VCaP (cell line): ENCODE data around the gene PARPBP.
"Not testable (repeated sequence)": the region's sequence is repeated elsewhere in the genome, so short reads cannot be mapped to it uniquely, and the experiment has no call there.

ENCODE experiments used
- H3K27ac ChIP-seq: fragments of 450-650 bp; 2 replicates; pipeline ENCODE4 v1.5.1; 2017
- TF ChIP-seq, protein P1 (sequence below): fragments of 450-650 bp; conservative IDR thresholded peaks from 2 replicates; pipeline ENCODE4 v1.5.1; 2017; ENCODE audit warnings: mild to moderate bottlenecking, moderate library complexity

Gene PARPBP, protein sequence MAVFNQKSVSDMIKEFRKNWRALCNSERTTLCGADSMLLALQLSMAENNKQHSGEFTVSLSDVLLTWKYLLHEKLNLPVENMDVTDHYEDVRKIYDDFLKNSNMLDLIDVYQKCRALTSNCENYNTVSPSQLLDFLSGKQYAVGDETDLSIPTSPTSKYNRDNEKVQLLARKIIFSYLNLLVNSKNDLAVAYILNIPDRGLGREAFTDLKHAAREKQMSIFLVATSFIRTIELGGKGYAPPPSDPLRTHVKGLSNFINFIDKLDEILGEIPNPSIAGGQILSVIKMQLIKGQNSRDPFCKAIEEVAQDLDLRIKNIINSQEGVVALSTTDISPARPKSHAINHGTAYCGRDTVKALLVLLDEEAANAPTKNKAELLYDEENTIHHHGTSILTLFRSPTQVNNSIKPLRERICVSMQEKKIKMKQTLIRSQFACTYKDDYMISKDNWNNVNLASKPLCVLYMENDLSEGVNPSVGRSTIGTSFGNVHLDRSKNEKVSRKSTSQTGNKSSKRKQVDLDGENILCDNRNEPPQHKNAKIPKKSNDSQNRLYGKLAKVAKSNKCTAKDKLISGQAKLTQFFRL

DNA sequence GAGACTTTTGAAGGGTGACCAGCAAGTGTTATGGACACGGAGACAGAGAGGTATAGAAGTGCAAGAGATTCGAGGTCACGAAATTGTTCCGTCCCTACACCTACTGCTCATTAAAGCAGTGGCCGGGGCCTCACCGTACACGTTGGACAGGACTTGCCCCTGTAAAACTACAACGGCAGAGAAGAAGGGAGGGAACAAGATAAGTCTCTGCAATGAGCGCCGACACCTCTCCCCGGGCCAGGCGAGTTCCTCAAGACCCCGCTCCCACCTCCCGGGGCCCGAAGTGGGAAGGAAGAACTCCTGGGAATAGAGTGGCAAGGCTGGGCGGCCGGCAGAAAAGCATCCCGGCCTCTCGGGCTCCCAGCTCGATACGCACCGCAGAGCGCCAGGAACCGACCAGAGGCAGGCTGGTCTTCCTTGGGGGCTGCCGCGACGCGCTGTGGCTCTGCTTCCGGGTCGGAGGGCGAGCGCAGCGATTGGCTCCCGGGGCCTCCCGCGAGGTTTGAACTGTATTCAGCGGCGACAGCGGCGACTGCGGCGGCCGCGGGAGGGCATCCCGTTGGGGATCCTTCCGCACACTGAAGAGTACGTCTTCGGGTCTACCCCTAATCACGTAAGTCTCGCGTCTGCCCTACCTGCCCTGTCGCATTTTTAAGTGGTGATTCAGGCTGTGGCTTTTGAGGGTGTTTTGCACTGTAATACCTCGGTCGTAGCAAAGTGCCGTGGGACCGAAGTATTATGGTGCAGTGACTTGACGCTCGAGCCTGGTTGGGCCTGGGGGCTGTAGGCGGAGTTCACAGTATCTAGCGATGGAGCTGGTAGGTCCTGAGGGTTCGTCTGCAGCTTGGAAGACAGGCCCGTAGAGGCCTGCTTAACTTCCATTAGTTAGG, at the start of gene PARPBP, which contains the start of gene NUP37:
TSS of gene PARPBP (plus strand) at position 510 of the 890 bp plus-strand sequence. CDS start 3,706 bp downstream, outside the sequence.
TSS of gene NUP37 (minus strand) at position 441 of the 890 bp plus-strand sequence. CDS start 1,596 bp downstream, outside the sequence.
- peak within 1 kb of the TSS; percentile 88 for H3K27ac ChIP-seq
- TF ChIP-seq, protein P1, sequence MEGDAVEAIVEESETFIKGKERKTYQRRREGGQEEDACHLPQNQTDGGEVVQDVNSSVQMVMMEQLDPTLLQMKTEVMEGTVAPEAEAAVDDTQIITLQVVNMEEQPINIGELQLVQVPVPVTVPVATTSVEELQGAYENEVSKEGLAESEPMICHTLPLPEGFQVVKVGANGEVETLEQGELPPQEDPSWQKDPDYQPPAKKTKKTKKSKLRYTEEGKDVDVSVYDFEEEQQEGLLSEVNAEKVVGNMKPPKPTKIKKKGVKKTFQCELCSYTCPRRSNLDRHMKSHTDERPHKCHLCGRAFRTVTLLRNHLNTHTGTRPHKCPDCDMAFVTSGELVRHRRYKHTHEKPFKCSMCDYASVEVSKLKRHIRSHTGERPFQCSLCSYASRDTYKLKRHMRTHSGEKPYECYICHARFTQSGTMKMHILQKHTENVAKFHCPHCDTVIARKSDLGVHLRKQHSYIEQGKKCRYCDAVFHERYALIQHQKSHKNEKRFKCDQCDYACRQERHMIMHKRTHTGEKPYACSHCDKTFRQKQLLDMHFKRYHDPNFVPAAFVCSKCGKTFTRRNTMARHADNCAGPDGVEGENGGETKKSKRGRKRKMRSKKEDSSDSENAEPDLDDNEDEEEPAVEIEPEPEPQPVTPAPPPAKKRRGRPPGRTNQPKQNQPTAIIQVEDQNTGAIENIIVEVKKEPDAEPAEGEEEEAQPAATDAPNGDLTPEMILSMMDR: peak; percentile 10; the same call in 1 of the 2 replicates

DNA sequence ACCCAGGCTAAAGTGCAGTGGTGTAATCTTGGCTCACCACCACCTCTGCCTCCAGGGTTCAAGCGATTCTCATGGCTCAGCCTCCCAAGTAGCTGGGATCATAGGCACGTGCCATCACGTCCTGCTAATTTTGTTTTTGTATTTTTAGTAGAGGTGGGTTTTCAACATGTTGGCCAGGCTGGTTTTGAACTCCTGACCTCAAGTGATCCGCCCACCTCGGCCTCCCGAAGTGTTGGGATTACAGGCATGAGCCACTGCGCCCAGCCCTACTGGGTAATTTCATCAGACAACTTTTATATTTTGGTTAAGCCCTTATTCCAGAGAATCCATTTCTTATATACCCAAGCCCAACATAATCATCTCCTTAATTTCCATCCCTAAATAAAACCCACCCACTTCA, 47.9 kb upstream of the PARPBP start:
- not testable (repeated sequence) for H3K27ac ChIP-seq

DNA sequence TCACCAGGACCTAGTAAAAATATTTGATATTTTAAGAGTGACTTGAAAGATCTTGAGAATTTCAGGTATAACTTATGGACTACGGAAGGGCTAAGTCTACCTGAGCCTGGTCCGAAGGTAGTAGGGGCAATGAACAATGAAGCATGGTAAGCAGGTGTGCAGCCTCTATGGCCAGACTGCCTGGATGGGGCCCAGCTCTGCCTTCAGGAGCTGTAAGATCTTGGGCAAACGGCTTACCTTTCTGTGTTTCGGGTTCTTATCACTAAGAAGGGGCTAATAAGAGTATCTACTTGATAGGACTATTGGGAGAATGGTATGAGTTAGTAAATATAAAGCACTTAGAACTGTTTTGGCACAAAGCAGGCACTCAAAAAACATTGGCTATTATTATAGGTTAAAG, 39.1 kb upstream of the PARPBP start:
- H3K27ac ChIP-seq: no peak overlapping the region
- TF ChIP-seq, protein P1: no peak

DNA sequence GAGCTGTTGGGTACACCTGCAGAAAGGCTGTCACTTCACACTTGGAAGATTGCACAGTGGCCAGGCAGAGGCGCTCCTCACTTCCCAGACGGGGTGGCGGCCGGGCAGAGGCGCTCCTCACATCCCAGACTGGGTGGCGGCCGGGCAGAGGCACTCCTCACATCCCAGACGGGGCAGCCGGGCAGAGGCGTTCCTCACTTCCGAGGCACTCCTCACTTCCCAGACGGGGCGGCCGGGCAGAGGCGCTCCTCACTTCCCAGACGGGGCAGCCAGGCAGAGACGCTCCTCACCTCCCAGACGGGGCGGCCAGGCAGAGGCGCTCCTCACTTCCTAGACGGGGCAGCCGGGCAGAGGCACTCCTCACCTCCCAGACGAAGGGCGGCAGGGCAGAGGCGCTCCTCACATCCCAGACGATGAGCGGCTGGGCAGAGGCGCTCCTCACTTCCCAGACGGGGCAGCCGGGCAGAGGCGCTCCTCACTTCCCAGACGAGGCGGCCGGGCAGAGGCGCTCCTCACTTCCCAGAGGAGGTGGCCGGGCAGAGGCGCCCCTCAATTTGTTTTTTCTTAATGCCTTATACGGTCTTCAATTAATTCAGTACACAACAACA, 30.7 kb upstream of the PARPBP start:
- H3K27ac ChIP-seq: not testable (repeated sequence)

DNA sequence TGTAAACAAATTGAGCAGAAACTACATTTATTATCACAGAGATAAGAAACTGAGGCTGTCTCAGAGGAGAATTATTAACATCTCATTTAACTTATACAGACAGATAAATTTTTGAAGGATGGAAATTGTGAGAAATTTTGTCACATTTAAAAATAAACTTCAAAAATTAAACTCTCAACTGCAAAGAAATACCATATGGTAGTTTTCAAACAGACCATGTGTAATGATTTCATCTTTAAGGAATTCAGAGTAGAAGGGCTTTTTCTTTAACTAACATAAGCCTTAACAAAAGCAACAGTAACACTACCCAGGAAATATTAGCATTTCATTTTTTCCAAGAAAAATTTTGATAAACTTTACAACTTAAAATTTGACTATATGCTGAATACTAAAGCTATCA, 26.7 kb upstream of the PARPBP start:
- TF ChIP-seq, protein P1: no peak
- no peak overlapping the region for H3K27ac ChIP-seq

DNA sequence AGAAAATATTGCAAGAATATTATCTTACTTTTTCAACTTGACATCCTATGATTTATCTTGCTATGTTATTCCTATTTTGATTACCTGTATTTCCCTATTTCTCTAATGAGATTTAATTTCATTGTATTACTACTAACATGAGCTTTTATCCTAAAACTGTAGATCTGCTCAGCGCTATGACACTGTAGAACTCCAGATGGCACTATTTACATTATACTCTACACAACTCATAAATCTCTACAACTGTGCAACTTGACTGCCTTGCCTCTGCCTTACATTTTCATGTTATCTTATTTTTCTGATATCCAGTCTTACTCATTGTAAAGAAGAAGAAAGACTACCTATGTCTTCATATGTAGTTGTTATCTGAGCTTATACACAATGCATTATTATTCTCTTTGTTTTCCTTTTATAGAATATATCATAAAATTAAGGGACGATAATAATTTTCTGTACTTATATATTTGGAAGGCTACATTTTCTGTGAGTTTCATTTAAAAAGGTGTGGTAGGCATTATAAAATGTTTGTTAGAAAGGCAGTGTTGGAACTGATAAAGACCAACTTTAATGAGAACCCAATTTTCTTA, 24.2 kb upstream of the PARPBP start:
- TF ChIP-seq, protein P1: peak; percentile 83
- H3K27ac ChIP-seq: no peak overlapping the region

DNA sequence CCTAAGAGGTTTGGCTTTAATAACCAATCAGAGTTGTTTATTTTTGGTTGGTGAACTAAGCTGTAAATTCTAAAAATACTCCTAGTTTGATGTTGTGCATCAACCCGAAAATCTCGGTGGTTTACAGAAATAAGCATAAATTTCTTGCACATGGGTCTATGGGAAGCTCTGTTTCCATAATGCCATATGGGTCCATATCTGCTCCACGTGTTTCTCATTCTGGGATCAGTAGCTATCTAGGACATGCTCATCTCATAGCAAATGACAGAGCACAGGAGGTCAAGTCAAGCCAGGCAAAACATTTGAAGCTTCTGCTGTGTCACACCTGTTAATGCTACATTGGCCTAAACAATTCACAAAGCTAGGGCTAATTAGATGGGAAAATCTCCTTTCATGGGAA, 23.1 kb upstream of the PARPBP start:
- TF ChIP-seq, protein P1: no peak

DNA sequence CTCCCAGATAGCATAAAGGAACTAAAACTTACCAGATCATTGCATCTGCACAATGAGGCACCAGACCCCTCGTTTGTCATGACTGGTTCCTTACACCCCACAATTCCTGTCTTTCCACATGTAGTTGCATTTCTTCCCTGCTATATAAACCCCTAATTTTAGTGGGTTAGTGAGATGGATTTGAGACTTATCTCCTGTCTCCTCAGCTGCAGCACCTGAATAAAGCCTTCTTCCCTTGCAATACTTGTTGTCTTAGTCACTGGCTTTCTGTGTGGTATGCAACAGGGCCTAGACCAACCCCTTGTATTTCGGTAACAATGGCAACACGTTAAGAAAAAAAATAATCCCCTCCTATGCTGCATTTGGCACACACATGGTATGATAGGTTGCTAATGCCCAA, 13.1 kb upstream of the PARPBP start:
- TF ChIP-seq, protein P1: no peak
- no peak overlapping the region for H3K27ac ChIP-seq

More for the DNA sequence above, 23.1 kb upstream of the PARPBP start:
- H3K27ac ChIP-seq: peak overlapping the region; percentile 12; the same call in 1 of the 2 replicates
